Parathyroid adenoma (tissue), 2 donors: Measurements from ENCODE around the gene HPS1.

Experiments used
- H2AFZ ChIP-seq: fragments of 300-600 bp; sonication (generic); one replicate; pipeline ENCODE4 v1.7.0; 2017; ENCODE audit warnings: antibody characterized with exemption, mild to moderate bottlenecking
- H3K27ac ChIP-seq: fragments of 300-600 bp; sonication (generic); one replicate; pipeline ENCODE4 v1.7.0; 2017
- H3K27me3 ChIP-seq: fragments of 300-600 bp; sonication (generic); one replicate; pipeline ENCODE4 v1.7.0; 2017; ENCODE audit warnings: low read length; ENCODE audit not compliant: control insufficient read depth, insufficient read depth
- H3K36me3 ChIP-seq: fragments of 300-600 bp; sonication (generic); one replicate; pipeline ENCODE4 v1.7.0; 2017; ENCODE audit warnings: low read length; ENCODE audit not compliant: control insufficient read depth, insufficient read depth
- H3K4me1 ChIP-seq: fragments of 300-600 bp; sonication (generic); one replicate; pipeline ENCODE4 v1.7.0; 2017; ENCODE audit warnings: control low read depth
- H3K4me2 ChIP-seq: fragments of 300-600 bp; sonication (generic); one replicate; pipeline ENCODE4 v1.7.0; 2017; ENCODE audit warnings: low read length
- H3K4me3 ChIP-seq: fragments of 300-600 bp; sonication (generic); one replicate; pipeline ENCODE4 v1.7.0; 2017; ENCODE audit warnings: low read depth, low read length
- H3K79me2 ChIP-seq: fragments of 300-600 bp; sonication (generic); one replicate; pipeline ENCODE4 v1.7.0; 2017; ENCODE audit warnings: control low read depth
- H3K9ac ChIP-seq: fragments of 300-600 bp; sonication (generic); one replicate; pipeline ENCODE4 v1.7.0; 2017; ENCODE audit warnings: mild to moderate bottlenecking
- H3K9me3 ChIP-seq: fragments of 300-600 bp; sonication (generic); one replicate; pipeline ENCODE4 v1.7.0; 2017; ENCODE audit warnings: low read length; ENCODE audit not compliant: control insufficient read depth
- TF ChIP-seq, protein P1 (sequence below): fragments of 300-600 bp; sonication (generic); IDR thresholded peaks from one replicate; pipeline ENCODE4 v1.7.0; 2017; ENCODE audit warnings: antibody characterized with exemption, mild to moderate bottlenecking
- donor health status: primary hyperparathyroidism.

Gene HPS1

DNA sequence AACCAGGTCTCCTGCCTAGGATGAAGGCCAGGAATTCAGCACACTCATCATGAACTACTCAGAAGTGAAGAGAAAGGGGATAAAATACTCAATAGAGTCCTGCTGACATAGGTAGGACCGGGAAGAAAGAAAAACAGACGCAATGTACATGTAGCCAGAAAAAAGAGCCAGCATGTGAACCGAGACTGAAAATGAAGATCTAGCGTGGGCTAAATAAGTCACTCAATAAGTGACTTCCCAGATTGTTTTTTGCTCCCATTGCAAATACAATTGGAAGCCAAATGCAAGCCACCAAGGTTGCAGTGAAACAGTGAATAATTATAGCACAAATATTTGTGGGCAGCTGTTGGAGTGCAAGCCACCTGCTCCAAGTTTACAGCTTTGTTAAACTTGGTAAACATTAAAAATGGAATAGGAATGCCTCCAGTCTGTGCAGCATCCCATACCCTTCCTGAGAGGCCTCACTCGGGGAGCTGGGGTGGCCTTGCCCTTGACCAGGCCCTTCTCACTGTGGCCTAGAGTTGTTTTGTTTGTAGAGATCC is 34.7 kb upstream of the HPS1 start:
- Histone ChIP-seq H2AFZ (no peak overlapping the region), H3K9me3 (no peaks in the 10 kb centered on the region), H3K9ac (no peak overlapping the region), H3K4me2 (no peak overlapping the region), H3K79me2 (no peaks in the 10 kb centered on the region), H3K36me3 (no peaks in the 10 kb centered on the region), H3K27ac (no peak overlapping the region), H3K4me3 (no peak overlapping the region), H3K27me3 (no peaks in the 10 kb centered on the region), H3K4me1 (no peaks in the 10 kb centered on the region)
- TF ChIP-seq, protein P1, sequence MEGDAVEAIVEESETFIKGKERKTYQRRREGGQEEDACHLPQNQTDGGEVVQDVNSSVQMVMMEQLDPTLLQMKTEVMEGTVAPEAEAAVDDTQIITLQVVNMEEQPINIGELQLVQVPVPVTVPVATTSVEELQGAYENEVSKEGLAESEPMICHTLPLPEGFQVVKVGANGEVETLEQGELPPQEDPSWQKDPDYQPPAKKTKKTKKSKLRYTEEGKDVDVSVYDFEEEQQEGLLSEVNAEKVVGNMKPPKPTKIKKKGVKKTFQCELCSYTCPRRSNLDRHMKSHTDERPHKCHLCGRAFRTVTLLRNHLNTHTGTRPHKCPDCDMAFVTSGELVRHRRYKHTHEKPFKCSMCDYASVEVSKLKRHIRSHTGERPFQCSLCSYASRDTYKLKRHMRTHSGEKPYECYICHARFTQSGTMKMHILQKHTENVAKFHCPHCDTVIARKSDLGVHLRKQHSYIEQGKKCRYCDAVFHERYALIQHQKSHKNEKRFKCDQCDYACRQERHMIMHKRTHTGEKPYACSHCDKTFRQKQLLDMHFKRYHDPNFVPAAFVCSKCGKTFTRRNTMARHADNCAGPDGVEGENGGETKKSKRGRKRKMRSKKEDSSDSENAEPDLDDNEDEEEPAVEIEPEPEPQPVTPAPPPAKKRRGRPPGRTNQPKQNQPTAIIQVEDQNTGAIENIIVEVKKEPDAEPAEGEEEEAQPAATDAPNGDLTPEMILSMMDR: no peak

DNA sequence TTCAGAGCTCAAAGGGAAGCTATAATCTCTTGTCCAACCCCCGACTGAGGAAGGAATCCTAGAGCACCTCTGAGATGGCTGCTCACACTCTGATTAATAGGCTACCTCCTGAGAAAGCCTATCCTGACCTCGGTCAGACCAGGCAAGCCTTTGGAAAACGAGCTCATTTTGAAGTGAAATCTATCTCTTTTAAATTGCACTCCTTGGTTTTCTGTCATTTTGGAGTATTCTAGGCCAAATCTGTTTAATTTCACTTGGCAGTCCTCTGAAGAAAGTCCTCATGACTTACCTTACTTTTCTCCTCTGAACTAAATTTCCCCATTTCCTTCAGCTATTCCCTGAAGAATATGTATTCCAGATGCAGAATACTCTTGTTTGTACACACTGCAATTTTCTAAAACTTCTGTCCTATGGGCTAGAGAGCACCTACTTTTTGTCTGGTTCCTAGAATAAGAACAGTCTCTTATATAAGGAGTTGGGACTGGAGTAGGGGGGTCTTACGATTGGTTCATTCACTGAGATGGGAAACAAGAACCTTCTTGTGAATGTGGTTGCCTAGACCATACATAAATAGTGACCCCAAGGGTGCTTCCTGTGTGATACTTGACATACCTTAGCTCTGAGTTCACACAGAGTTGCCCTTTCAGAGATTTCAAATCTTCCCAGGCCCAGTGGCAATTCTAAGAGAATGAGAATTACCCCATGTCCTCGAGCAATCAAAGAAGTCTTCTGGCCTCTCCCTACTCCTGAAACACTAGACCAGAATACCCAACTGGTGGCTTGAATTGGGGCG is 31.9 kb upstream of the HPS1 start:
- no peak overlapping the region for H3K4me3 ChIP-seq
- H3K36me3 ChIP-seq: no peaks in the 10 kb centered on the region
- H3K9ac ChIP-seq: no peak overlapping the region
- no peaks in the 10 kb centered on the region for H3K79me2 ChIP-seq
- no peaks in the 10 kb centered on the region for H3K4me1 ChIP-seq
- H3K27ac ChIP-seq: no peak overlapping the region
- no peak overlapping the region for H3K4me2 ChIP-seq
- TF ChIP-seq, protein P1: no peak
- no peaks in the 10 kb centered on the region for H3K27me3 ChIP-seq
- no peak overlapping the region for H2AFZ ChIP-seq
- no peaks in the 10 kb centered on the region for H3K9me3 ChIP-seq

DNA sequence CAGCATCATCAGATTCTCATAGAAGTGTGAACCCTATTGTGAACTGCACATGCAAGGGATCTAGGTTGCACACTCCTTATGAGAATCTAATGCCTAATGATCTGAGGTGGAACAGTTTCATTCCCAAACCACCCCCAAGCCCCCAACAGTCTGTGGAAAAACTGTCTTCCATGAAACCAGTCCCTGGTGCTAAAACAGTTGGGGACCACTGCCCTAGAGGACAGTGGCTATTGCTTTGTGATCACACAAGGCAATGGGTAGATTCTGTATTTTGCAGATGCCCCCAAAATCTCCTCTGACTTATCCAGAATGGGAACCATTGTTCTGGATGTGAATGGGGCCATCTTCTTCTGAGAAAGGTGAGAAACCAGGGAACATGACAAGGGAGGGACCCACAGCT is 31.1 kb upstream of the HPS1 start:
- Histone ChIP-seq H2AFZ (no peak overlapping the region), H3K27me3 (no peaks in the 10 kb centered on the region), H3K79me2 (no peaks in the 10 kb centered on the region), H3K4me1 (no peaks in the 10 kb centered on the region), H3K9ac (no peak overlapping the region), H3K27ac (no peak overlapping the region), H3K4me2 (no peak overlapping the region), H3K4me3 (no peak overlapping the region), H3K9me3 (no peaks in the 10 kb centered on the region), H3K36me3 (no peaks in the 10 kb centered on the region)
- TF ChIP-seq, protein P1: no peak

DNA sequence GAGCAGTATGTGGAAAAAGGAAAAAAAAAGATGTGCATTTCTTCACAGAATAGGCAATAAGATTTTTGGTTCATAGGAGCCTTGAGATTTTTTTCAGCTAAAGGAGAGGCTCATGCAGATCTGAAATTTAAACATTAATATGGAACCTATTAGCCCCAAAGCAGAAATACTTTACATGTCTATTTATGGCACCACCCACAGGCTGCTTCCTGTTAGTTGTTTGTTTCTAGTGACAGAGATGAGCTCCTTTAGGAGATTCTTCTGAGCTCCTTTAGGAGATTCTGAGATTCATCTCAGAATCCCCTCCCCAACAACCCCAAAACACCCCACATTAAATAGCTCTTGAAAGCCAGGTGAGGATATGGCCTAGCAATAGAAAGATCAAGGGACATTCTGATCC is 27.9 kb upstream of the HPS1 start:
- Histone ChIP-seq H3K27me3 (no peaks in the 10 kb centered on the region), H3K9me3 (no peaks in the 10 kb centered on the region), H3K79me2 (no peaks in the 10 kb centered on the region), H2AFZ (no peak overlapping the region), H3K4me1 (no peaks in the 10 kb centered on the region), H3K36me3 (no peaks in the 10 kb centered on the region), H3K4me2 (no peak overlapping the region), H3K27ac (no peak overlapping the region), H3K9ac (no peak overlapping the region), H3K4me3 (no peak overlapping the region)
- TF ChIP-seq, protein P1: no peak

DNA sequence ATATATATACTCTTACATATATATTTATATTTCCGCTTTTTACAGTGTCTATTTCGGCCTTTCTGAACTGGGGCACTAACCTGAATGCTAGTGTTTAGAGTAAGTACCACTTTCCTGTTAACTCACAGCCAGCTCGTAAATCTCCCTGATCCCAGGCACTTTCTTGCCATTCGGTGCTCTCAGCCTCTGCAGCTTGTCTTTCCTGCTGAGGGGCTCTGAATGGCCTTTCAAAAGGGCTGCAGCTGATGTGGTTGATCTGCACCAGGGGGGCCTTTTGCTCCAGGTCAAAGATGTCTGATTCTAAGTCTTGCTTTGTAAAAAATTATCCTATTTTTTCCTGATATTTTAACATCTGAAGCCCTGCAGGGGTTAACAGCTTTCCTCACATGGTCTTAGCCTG is 25.5 kb upstream of the HPS1 start:
- Histone ChIP-seq H3K9ac (no peak overlapping the region), H3K4me1 (peaks cover 1% of the 10 kb centered on the region), H2AFZ (no peak overlapping the region), H3K27ac (no peak overlapping the region), H3K79me2 (no peaks in the 10 kb centered on the region), H3K9me3 (no peaks in the 10 kb centered on the region), H3K36me3 (no peaks in the 10 kb centered on the region), H3K4me2 (no peak overlapping the region), H3K4me3 (no peak overlapping the region), H3K27me3 (no peaks in the 10 kb centered on the region)
- TF ChIP-seq, protein P1: no peak
